HG03460 (cell line): Measurements from ENCODE around the gene FLT4.

Source experiments
- ATAC-seq: cut with Tn5 transposase; IDR thresholded peaks from one replicate; pipeline ENCODE4 v1.9.1; 2021; ENCODE audit not compliant: unreplicated experiment

FLT4 gene

DNA sequence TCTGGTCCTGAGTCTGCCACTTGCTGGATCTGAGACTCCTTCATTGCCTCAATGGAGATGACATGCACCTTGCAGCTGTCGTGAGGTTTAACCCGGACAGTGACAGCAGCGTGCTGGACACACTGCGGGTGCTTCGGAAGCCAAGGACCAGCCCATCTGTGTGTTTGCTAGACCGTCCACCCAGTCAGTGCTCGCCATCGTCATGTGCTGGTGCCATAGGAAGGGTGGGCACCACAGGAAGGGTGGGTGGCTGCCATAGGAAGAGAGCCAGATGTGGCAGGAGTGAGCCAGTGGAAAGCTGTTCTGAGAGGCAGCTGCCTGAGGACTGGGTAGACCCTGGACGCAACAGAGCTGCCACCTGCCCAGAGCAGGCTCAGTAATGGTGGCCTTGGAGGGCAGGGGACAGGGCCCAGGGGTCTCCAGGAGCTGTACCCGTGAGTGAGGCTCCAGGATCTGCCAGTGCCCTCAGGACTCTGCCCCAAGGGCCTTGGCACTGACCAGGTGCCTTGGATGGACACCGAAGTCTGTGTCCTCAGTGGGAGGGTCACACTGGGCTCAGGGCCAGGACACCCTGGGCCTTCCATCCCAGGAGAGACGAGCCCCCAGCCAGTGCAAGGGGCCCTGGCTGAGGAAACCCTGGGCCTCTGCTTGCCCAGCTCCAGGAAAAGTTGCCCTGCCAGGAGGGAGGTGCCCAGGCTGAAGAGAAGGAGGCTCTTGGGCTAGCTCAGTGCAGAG, 21.8 kb downstream of the FLT4 start:
- ATAC-seq = no peak

DNA sequence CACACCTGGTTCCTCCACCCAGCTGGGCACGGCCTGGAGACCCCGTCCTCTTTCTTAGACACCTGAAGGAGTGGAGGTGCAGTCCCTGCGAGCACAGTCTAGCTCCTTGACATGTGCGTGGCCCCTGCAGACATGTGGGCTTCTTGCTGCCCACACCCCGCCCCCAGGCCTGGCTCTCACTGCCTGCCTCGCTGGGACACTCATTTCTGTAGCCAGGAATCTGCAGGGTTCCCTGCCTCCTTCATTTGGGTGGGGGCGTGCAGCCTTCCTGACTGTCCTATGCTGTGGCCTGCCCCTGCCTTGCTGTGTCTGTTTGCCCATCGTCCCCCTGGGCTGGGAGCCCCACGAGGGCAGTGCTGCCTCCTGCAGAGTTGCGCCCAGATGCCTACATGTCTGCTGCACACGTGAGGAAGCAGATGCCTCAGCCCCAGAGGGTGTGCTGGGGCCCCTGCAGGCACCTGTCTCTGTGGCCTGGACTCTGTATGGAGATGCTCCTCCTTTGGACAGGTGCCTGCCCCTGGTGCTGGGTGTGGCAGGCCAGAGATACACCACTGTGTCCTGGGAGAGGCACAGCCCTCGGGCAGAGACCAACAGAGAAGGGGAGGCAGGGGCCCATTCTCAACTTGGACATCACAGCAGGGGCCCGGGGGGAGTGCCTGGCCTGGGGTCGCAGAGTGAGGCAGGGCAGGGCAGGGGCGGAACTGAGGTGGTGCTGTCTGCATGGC, 22.6 kb downstream of the FLT4 start:
- ATAC-seq = no peak

DNA sequence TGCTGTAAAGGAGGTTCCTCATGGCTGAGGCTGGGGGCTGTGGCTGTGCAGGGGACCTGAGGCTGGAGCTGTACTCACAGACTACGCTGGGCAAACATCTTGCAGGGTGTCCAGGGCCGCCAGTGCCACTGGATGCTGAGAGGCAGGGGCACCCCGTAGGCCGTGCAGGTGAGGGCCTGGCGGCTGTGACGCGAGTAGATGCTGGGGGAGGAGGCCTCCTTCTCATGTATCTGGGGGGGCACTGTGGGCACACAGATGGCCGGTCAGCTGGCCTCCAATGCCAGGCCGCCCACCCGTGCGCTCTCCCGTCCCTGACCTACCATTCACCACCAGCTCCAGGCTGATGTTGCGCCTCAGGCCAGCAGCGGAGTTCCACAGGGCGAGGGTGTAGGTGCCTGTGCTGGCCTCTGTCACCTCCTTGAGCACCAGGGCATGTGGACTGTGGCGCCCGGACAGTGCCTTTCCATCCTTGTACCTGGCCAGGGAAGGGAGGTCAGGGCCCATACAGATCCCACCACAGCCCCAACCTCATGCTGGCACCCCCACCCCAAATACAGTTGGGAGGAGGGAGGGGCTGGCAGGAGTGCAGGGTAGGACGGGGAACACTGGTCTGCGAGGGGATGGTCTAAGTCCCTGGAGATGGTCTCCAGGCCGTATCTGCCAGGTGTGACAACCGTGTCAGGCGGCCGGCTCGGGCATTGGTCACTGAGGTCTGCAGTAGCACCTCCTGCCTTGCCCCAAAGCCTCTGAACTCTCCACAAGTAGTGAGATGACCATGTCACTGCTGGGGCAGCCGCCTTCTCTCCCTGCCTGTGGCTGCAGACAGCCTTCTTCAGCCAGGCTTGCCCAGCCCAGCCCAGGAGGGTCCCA, 23.4 kb downstream of the FLT4 start:
- no peak for ATAC-seq

DNA sequence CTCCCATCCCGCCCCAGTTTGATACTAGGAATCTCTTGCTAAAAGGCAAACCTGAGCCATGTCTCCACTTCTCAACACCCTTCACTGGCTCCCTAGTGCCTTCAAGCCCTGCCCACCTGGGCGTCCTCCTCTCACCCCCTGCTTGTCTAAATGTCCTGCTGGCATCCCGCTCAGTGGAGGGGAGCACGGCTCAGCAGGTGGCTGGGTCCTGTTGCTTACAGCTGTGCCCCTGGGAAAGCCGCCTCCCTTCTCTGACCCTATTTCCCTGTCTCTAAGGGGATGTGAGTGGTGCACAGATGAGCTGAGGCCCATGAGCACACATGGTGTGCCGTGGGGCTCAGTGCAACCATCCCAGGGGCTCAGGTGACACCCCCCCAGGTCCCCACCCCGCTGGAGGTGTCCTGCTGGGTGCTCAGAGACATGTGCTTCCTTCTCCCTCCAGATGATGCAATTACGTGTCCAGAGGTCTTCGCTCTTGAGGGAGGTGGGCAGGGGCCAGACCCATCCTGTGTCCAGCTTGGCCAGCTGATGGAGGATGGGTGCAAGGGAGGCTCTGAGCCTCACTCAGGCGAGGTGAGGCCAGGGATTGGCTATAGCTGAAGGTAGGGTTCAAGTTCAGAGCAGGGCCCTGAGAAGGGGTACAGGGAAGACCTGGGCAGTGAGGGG, 24.1 kb downstream of the FLT4 start:
- no peak for ATAC-seq

DNA sequence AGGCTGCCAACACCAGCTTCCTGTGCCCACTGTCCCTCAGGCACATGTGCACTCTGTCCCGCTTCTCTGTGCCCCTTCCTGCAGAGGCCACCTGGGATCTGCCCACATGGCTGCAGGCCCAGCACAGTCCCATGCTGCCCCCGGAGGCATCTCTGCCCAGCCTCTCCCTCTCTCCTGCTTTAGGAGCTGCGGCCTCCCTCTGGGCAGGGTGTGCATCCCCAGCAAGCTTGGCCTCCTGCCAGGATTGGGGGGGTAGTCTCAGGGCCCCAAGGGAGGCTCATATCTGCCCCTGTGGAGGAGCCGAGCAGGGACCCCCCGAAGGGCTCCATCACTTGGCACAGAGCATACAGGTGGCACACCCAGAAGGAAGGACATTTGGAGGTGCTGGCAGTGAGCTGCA, 24.8 kb downstream of the FLT4 start:
- ATAC-seq = no peak

DNA sequence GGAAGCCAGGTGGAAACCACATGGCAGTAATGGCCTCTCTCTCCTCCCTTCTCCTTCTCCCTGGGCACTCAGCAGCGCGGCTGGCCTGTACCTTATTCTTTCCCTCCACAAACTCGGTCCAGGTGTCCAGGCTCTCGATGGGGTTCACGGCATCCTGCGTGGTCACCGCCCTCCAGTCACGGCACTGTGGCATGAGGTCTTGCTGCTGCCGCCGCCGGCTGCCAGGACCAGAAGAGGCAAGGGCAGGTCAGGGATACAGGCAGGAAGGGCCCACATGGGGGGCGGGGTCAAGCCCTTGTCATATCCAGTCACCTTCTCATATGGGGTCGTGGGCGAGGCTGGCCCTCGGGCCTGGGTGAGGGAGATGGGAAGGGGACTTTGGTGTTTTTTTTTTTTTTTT, 25.6 kb downstream of the FLT4 start:
- no peak for ATAC-seq

DNA sequence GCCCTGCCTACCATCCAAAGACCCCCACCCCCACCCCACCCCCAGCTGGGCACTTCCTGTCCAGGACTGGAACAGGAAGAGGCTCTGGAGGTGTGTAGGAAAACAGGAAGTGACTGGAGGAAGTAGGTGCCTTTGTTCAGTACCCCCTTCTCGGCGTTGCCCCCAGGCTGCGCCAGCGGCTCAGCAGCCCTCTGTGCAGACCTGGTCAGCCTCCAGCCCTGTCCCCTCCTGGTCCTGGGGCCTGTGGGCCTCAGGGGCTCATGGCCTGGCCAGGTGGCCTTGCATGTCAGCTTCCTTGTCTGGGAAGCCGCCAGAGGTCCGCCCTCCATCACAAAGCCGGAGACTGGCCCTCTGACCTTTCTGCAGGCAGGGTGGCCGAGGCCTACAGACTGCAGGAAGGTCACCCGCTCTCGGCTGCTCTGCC, 26.0 kb downstream of the FLT4 start:
- no peak for ATAC-seq

DNA sequence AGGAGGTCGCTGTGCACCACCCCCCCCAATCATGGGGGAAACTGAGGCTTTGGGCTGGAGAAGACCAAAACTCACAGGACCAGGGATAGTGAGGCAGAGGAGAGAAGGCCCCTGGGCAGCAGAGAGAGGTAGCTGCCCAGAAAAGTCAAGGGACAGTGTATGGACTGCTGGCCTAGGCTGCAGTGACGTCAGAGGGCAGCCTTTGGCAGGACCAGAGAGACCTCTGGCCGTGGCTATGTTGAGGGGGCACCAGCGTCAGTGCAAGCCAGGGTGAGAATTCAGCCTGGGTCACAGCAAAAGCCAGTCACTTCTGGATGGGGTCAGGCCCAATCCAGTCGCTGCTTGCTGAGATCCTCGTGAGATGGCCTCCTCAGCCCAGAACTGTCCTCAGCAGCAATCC, 26.5 kb downstream of the FLT4 start:
- ATAC-seq = no peak

DNA sequence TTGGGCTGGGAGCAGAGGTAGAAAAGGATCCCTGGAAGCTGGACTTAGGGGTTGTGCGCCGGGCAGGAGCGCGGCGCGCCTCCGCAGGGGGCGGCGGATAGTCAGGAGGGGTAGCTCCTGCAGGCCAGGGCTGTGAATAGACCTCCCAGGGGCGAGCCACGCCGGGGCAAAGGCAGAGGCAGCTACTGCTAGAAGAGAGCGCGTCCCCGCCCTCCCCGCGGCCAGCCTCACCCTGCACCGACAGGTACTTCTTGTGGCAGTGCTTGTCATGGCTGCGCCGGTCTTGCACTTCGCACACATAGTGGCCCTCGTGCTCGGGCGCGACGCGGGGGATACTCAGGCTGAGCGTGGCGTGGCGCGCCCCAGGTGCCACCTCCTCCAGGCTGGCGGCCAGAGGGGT, 28.1 kb downstream of the FLT4 start:
- no peak for ATAC-seq

DNA sequence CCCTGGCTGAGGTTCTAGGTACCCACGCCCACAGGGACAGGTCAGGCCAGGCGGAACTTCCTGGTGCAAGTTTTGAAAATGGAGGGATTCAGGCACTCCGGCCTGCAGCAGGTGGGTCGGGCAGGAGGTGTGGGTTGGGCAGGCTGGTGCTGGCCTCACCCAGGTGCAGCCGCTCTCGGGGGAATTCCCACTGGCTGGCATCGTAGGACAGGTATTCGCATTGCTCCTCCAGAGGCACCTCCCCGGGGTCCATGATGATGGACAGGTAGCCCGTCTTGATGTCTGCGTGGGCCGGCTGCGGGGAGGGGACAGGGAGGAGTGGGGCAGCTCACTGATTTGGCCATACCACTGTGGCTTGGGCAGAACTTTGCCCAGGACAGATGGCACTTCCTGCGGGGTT, 29.4 kb downstream of the FLT4 start:
- no peak for ATAC-seq

DNA sequence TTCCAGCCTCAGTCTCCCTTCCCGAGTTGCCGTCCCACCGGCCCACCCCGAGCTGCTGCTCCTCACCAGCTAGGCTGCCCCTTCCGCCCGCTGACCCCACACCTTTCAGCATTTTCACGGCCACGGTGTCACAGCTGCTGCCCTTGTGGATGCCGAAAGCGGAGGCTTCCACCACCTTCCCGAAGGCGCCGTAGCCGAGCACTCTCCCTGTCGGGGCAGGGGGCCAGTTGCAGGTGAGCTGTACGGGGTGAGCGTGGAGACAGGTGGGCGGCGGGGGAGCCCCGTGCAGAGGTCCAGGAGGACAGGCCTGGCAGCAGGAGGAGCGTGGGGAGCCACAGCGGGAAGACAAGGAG, 29.9 kb downstream of the FLT4 start:
- ATAC-seq = no peak

DNA sequence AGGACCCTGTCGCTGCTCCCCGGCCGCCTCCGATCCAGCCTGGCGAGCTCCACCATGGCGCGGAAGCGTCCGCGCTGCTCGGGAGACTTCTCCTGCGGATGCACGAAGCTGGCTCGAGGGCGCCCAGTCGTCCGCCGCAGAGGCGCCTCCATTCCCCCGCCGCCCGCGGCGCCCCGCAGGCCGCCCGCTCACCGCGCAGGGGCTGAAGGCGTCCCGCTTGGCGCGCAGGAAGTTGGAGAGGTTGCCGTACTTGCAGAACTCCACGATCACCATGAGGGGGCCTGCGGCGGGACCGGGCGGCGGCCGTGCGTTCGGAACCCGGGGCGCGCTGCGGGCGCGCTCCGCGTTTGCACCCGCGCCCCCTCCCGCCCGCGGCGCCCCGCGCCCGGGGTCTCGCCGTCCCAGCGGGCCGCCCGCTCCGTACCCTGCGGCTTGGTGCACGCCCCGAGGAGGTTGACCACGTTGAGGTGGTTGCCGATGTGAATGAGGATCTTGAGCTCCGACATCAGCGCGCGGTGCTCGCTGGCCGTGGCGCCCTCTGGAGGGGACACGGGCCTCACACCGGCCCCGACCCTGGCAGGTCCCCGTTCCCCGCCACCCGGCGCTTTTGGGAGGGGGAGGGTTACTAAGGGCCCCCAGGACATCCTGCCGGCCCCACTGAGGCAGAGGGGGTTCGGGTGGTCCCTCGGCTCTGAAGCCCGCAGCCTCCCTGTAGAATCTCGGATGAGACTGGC, 30.4 kb downstream of the FLT4 start:
- no peak for ATAC-seq

DNA sequence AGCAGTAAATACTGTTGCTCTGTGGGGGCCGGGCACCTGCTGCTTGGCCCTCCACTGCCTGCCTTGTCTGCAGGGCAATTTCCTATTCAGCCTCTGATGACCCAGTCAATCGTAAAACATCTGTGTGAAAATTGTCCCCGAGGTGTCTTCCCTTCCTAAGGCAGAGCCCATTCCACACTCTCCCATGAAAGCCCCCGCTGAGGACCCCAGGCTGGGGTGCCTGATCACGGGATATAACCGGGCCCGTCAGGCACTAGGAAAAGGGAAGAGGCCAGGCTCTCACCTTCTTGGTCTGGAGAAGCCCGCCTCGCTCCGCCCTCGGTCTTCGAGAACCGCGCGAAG, 30.9 kb downstream of the FLT4 start:
- ATAC-seq = no peak

DNA sequence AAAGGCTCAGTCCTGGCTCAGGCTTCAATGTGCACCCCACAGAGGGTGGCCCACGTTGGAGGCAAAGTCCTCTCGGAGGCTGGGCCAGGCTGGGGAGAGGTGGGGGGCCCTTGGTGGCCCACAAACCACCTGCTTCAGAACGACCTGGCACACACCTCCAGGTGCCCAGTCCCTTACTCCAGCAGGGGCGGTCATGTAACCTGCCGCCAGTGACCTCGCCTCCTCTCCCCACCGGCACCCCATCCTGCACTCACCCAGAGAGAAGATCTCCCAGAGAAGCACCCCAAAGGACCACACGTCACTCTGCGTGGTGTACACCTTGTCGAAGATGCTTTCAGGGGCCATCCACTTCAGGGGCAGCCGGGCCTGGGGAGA, 35.6 kb downstream of the FLT4 start:
- no peak for ATAC-seq

DNA sequence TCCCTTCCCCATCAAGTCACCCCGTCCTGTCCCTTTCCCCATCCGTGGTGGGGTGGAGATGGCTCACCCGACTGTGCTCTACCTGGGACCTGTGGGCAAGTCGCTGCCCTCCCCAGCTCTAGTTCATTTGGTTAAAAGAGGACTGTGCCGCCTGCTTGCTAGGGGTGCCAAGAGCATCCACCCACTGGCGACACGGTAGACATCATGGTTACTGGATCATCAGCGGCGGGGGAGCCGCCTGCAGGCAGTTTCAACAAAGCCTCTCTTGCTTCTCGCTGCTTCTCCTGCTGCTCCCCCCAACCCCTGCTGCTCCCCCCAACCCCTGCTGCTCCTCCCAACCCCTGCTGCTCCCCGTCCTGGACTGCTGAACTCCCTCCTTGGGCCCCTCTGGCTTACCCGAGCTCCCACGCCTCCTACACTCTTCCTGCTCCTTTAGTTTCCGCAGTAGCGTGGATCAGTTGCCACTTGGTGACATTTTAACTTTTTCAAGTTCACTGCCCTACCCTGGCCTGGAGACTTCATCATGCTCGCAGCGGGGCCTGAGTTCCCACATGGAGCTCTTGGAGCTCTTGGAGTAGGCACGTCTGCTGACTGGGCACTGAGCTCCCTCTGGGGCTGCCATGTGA, 36.1 kb downstream of the FLT4 start:
- no peak for ATAC-seq

DNA sequence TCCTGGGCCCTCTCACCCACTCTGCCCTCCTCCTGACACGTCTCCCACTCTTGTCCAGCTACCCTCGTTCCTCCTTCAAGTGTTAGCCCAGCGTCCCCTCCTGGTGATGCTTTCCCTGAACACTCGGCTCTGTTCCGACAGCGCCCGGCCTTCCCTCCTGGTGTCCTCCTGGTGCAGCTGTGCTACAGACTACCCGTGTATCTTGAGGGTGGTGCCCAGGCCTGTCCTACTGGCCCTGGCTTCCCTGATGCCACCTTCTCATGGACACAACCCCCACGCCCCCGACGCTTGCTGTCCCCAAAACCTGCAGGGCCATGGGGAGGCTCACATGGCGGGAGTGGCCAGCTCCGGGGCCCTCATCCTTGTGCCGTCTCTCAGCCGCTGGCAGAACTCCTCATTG, 36.7 kb downstream of the FLT4 start:
- ATAC-seq = no peak

DNA sequence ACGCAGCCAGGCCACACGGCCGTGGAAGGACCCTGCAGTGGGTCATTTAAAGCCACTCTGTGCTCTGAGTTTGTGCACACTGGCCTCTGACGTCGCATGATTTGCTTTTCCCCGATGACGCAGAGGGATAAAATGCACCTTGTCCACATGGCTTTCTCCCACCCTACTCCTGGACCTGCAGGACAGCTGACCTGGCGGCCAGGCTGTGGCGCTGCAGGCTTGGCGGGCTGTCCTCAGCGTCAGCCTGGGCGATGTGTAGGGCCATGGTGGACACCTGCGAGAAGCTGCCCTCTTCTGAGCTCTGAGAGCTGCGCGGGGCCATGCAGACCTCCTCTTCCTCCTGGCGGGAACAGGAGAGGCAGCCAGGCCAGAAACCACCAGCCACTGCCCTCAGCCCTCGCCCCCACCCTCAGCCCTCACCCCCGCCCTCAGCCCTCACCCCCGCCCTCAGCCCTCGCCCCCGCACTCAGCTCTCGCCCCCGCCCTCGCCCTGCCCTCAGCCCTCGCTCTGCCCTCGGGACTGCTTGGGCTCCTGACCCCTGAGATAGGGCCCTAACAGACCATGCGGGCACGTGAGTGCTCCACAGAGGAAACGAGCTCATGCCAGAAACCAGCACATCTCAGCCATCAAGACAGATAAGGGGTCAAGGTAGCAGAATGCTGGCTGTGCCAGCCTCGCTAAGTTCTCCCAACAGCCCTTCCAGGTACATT, 38.1 kb downstream of the FLT4 start:
- no peak for ATAC-seq

DNA sequence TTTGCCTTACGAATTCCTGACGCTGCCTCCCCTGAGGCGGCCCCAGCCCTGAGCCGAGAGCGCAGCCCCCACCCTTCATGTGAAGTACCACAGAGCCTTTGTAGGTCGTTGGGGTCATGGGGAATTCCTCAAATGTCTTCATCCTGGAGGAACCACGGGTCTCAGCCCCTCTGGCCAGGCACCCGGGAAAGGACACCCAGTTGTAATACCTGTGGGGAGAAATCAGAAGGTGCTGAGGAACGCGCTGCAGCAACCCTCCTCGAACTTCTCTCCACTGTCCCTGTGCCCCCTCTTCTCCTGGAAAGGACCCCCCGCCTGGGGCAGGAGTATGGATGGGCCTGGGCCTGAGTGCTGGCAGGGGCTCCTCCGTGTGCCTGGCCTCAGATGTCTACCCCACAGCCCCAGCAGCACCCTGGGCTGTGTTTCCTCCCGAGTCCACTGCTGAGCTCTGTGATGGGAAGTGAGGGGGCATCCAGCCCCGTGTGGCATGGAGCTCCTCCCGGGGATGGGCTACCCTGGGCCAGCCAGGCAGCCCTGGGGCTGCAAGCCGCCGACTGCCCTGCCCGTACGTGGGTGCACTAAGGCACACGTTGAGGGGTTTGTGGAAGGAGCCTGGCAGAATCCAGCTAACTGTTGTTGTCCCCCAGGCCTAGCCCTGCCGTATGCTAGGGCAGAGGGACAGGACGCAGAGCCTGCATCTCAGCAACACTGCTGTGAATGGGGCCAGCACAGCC, 39.4 kb downstream of the FLT4 start:
- ATAC-seq = no peak

DNA sequence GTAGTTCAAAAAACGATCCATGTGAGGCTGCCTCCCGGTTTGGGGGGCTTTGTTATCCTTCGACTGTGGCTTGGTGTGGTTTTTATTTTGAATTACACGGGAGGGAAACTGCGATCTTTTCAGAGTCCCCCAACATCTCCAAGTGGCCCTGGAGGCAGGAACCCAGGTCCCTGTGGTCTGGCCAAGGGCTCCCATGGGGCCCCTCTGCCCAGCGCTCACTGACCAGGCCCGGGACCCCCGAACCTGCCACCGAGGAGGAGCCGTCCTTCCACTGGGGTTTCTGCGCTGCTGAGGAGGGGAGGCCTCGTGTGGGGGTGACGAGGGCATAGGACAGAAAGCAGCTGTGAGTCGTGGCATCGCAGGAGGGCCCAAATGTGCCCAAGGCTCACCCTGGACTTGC, 40.0 kb downstream of the FLT4 start:
- no peak for ATAC-seq
